Stimulated activated CD4-positive, alpha-beta T cell treated with anti-CD3 and anti-CD28 coated beads, Interleukin-2, amount 100 ng/mL, for 24 hours (primary cell): ENCODE measurements around the gene CADM1.

ENCODE experiments used
- DNase-seq, 2 donors: peaks; one replicate each; pipeline ENCODE4 v3.0.0-alpha.2; 2020

CADM1 gene

GRCh38 chr11:115347106-115347505, 157.1 kb downstream of the CADM1 start:
- no peak for DNase-seq

DNA sequence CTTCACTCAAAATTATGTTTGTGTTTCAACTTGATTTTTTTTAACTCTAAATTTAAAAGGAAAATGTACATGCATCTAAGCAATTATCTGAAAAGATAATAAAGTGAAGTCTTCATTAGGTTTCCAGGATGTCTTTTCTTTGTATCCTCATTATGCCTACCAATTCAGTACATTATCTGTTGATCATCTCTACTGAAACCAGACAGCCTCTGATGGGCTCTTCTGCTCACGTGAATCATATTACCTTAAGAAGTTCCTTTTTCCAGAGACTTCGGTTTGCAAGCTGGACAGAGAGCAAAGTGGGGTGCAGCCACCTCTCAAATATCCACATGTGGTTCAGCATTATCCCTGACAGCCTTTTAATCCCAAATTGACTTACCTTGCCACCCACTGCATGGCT, 158.4 kb downstream of the CADM1 start:
- DNase-seq, result no peak

DNA sequence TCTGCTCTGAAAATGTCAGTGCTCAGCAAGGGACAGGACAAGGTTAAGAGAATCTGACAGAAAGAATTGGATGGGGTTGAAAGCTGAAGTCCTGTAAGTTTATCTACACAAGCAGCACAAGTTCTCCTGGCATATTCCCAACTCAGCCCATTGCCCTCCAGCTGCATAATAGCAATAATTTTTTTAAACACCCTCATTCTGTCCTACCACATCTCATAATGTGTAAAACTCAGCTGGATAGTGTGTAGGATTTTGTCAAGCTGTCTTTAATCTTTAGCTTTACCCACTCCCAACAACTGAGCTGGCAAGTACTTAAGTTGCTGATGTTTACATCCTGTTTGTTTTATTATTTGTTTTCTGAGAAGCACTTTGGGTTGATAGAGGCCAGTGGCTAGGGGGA, 158.9 kb downstream of the CADM1 start:
- DNase-seq, result no peak

DNA sequence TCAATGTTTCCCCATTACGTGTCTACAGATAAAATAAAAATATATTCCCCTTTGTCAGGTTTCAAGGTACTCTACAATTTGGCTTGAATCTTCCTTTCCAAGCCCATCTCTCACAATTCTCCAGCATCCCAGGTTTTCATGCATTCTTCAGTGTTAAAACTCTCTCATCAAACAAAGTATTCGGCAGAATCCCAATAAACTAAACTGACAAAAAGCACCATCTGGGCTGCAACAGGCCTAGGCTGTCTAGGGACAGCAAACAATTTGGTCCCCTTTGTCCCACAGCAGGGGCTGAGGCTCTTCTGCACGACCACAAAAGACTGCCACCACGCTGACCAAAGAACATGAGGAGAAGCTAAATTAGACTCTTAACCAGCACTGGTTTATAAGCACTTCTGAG, 159.4 kb downstream of the CADM1 start:
- DNase-seq, result no peak

DNA sequence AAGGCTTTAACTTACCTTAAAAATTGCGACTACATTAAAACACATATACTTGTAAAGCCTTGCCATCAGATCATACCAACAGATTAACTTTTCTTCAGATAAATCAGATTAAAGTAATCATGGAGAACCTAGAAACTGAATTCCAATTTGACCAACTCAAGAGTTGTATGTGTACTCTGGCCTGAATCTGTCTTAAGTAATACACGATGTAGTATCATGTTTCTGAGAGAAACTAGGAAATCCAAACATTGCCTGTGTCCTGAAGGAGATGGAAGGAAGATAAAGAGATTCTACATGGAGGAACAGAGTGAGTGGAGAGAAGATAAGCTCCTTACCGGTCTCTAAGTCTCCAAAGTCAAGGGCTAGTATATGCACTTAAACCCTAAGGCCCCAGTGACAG, 162.1 kb downstream of the CADM1 start:
- DNase-seq, result no peak

- DNase-seq, result no peak
Observed at GRCh38 chr11:115340874-115341273, 163.3 kb downstream of the CADM1 start.

- no peak for DNase-seq
Observed at GRCh38 chr11:115338476-115338875, 165.7 kb downstream of the CADM1 start.

GRCh38 chr11:115334932-115335788, 169.1 kb downstream of the CADM1 start:
- DNase-seq, result no peak

GRCh38 chr11:115333949-115334348, 170.3 kb downstream of the CADM1 start:
- DNase-seq, result no peak

- DNase-seq, result no peak
Observed at GRCh38 chr11:115333121-115333520, 171.1 kb downstream of the CADM1 start.

- DNase-seq, result no peak
Observed at GRCh38 chr11:115330684-115331482, 173.3 kb downstream of the CADM1 start.

GRCh38 chr11:115326526-115326925, 177.7 kb downstream of the CADM1 start:
- DNase-seq, result no peak

DNA sequence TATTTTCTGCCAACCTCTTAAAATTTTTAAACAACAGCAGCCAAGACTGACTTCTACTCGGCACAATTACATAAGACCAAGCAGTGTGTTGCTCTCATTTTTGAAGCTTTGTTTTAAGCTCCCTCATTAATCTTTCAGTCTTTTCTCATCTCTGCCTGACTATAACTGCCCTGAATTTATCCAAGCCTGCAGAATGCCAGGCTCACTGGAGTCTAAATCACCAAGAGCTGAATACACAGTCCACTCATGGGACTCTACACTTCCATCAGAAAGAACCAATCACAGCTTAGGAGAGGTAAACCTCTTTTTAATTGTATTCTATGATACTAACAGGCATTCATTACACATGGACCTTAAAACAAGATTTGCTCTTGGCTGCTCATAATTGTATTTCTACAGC, 178.7 kb downstream of the CADM1 start:
- DNase-seq, result no peak

GRCh38 chr11:115324581-115325432, 179.4 kb downstream of the CADM1 start:
- DNase-seq, result no peak

DNA sequence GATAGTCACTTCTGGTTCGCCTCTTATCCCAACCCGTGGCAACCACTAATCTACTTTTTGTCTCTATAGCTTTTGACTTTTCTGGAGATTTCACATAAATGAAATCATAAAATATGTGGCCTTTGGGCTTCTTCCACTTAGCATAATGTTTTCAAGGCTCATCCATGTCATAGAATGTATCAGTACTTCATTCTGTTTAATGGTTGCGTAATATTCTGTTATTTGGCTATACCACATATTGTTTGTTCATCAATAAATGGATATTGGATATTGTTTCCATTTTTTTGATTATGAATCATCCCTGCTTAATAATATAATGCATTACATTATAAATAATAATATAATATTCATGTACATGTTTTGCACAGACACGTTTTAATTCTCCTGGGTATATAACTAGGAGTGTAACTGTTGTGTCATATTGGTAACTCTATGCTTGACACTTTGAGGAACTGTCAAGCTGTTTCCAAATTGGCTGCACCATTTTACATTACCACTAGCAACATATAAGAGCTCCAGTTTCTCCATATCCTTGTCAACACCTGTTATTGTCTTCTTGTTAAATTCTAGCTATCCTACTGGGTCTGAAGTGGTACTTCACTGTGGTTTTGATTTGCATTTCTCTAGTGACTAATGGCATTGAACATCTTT, 181.5 kb downstream of the CADM1 start:
- DNase-seq, result no peak

DNA sequence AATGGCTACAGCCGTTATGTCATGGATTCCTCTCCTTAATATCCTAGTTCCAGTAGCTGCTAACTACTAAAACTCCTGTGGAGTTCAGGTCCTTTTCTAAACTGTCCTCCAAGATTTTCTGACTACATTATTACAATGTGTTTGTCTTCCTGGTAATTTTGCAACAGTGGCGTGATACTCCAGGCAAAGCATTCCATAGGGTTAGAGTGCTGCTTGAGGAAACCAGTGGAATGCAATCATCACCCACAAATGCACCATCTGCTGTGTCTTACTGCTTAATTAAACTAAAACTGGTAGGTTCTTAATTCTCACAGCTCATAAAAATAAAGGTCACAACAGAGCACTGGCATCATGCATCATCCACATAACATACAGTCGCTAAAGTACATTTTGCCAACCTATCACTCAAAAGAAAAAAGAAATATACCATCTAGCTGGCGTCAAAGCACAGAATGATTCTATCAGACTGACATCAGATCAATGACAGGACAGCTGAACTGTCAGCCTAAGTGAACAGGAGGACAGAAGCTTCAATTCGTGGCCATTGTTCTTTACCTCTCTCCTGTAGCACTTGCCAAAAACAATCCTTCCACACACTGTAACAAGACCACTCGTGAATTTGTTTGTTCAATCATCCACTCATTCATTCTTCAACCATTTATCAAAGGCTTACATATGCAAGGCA, 182.5 kb downstream of the CADM1 start:
- no peak for DNase-seq

DNA sequence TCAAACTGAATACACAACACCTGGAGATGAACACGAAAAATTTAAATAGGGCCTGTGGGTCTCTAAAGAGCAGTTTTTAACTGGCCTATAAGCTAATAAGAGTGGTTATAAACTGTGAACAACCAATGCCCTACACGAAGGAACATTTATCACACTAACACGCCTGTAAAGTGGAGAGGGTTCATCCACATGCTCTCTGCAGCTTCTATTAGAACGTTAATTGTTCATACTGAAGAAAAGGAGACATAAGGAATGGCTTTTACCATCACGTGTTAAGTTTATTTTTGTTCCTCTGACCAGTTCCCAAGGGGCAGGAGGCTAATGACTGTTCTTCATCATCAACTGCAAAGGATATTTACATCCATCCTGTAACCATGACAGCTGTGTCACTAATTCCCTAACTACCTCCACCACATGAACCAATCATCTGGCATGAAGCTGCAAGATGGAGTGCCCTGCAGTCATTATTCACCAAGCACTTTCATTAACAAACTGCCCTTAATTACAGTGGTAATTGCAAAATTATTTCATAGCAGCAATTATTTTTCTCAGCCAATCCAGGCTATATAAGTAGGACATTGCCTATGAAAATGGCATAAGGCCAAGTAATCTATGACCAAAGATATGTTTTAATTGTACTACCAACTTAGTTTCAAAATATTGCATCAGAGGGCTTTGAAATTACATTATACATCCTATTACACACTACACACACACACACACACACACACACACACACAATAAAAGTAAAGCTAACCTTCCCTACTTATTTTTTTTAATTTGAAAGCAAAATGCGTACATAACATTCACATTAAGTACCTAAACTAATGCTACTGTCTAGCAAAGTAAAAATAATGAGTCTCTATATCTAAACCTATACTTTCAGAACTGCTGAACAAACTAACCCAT, 186.7 kb downstream of the CADM1 start:
- DNase-seq, result no peak

DNA sequence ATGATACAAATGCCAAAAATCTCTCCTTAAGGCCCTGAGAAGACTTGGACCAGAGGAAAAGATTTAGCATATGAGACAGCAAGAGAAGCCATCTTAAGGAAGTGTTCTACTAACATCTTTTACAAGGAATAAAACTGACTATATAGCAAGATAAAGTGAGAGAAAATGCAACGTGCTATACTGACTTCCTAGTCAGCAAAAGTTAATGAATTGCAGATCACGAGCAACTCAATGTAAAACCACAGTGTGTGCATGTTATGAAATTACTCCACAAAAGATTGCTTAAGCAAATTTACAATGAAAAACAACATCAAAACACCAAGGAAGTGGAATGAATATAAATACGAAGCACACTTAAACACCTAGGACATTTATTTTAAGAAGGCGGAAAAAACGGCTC, 187.5 kb downstream of the CADM1 start:
- no peak for DNase-seq

GRCh38 chr11:115314330-115314920, 189.8 kb downstream of the CADM1 start:
- DNase-seq, result no peak

- no peak for DNase-seq
Observed at GRCh38 chr11:115313224-115313838, 190.9 kb downstream of the CADM1 start.
